ENCODE measurements around the gene CPNE5. TPM values are rescaled to one million over a fixed set of nuclear protein-coding genes. Genes with fewer than 3 reads are reported as not detected.

CPNE5 gene
- total and polyA plus RNA-seq, 9 of the 15 experiments (the other 6 are each of a cell fraction or from before 2014, with no cell fraction given), result 0.14 to 1.0 (median 0.46) TPM; not detected in 2

GRCh38 chr6:36840432-36841403 is 1.5 kb upstream of the CPNE5 start:
- peak overlapping the region; percentile 47; the same call in 1 of the 2 replicates for H2AFZ ChIP-seq (ENCODE audit: low read depth, low read length)
- ATAC-seq, result no peak
- TF ChIP-seq ZNF316 (IDR thresholded peaks at IDR 0.05), result no peak
- peak; percentile 95 for TF ChIP-seq ZBTB33 (CRISPR knock-in tag; IDR thresholded peaks at IDR 0.05)
- TF ChIP-seq ZC3H11A (IDR thresholded peaks at IDR 0.05; ENCODE audit: low read depth, low read length), result no peak
- TF ChIP-seq FOXA3 (CRISPR knock-in tag; conservative IDR thresholded peaks at IDR 0.05 in 1 of 2, IDR thresholded peaks at IDR 0.05 in 1 of 2), result 0 out of 4 replicates have a peak, but pooled peaks of 1 of the 2 experiments have one; percentile 13
- TF ChIP-seq CHD1 (IDR thresholded peaks at IDR 0.05; ENCODE audit: low read length), result peak; percentile 0
- TF ChIP-seq ZNF133 (CRISPR knock-in tag; IDR thresholded peaks at IDR 0.05), result no peak
- peak; percentile 78 for TF ChIP-seq PKNOX1 (IDR thresholded peaks at IDR 0.05)
- no peak for TF ChIP-seq NCOR1 (IDR thresholded peaks at IDR 0.05)
- no peak for TF ChIP-seq ZNF830 (CRISPR knock-in tag; IDR thresholded peaks at IDR 0.05)
- no peak for TF ChIP-seq BRCA1 (IDR thresholded peaks at IDR 0.05)
- no peak for TF ChIP-seq BRCA1 (CRISPR knock-in tag; IDR thresholded peaks at IDR 0.05)
- TF ChIP-seq HOXB6 (CRISPR knock-in tag; IDR thresholded peaks at IDR 0.05; ENCODE audit: borderline replicate concordance), result no peak
- no peak for TF ChIP-seq GATAD2A (IDR thresholded peaks at IDR 0.05)
- TF ChIP-seq ZC3H8 (IDR thresholded peaks at IDR 0.05), result no peak
- no peak for TF ChIP-seq KLF13 (tag; IDR thresholded peaks at IDR 0.05; ENCODE audit: borderline replicate concordance, low read depth)
- no peak for TF ChIP-seq MAFF (IDR thresholded peaks at IDR 0.05; ENCODE audit: low read length)
- TF ChIP-seq EGR1 (conservative IDR thresholded peaks at IDR 0.05), result 0 out of 2 replicates have a peak, but pooled peaks have one; percentile 1
- peak; percentile 44 for TF ChIP-seq MEIS2 (IDR thresholded peaks at IDR 0.05; ENCODE audit: partially characterized antibody)
- no peak for TF ChIP-seq NCOA1 (IDR thresholded peaks at IDR 0.05; ENCODE audit: low read depth)
- no peak for TF ChIP-seq JUN (IDR thresholded peaks at IDR 0.05; ENCODE audit: borderline replicate concordance, low read depth, low read length)
- no peak for TF ChIP-seq JUN (CRISPR knock-in tag; IDR thresholded peaks at IDR 0.05; ENCODE audit: borderline replicate concordance)

More at GRCh38 chr6:36840432-36841403, 1.5 kb upstream of the CPNE5 start:
- Histone ChIP-seq H3K9me1 (ENCODE audit: control insufficient read depth, insufficient read depth, low read length) (no peaks in the 10 kb centered on the region), H3K27ac (ENCODE audit: extremely low read depth, low read depth, low read length) (no peak overlapping the region), H4K20me1 (replicated peaks; ENCODE audit: control insufficient read depth, insufficient read depth, low read length) (no peaks in the 10 kb centered on the region), H3K4me1 (replicated peaks in 1 of 2; ENCODE audit: control insufficient read depth in 2 of 2, insufficient read depth in 2 of 2, low read length in 2 of 2) (peaks cover 20 to 37% of the 10 kb centered on the region in 2 experiments), H3K27me3 (ENCODE audit: control insufficient read depth in 2 of 2, insufficient read depth in 2 of 2, low read length in 2 of 2) (peaks cover 6 to 9% of the 10 kb centered on the region in 2 experiments; a peak in 3 of 5 replicates), H3K9me3 (replicated peaks; ENCODE audit: control insufficient read depth, insufficient read depth, low read depth, low read length) (no peaks in the 10 kb centered on the region), H3K79me2 (ENCODE audit: control insufficient read depth, insufficient read depth, low read length) (no peaks in the 10 kb centered on the region), H3K4me2 (ENCODE audit: insufficient read depth, low read length) (peak overlapping the region; percentile 47; the same call in 1 of the 2 replicates), H3K36me3 (ENCODE audit: control insufficient read depth, insufficient read depth, low read length) (no peaks in the 10 kb centered on the region), H3K9ac (ENCODE audit: insufficient read depth in 1 of 2, low read depth in 2 of 2, low read length in 2 of 2) (peak overlapping the region in 1 of 2 experiments; percentile 68; a peak in 2 of 4 replicates), H3K4me3 (no peak overlapping the region)
- peak; percentile 78 for FAIRE-seq
- 62% methylated on average over 43 of the region's 44 CpGs for WGBS (ENCODE audit: insufficient coverage, low coverage, missing lambda C conversion rate)
- in situ Hi-C loops (cut with MboI) (no loop called here), intact Hi-C loops (cut with micrococcal nuclease) (no loop called here)
- no TSS peak for BruUV-seq (replicated peaks)
- POLR2A ChIA-PET, result interaction anchor here (0.8 kb wide), 1 partner anchor 11 kb away, joined by 4 read pairs; no protein-coding TSS in a partner anchor
- CTCF ChIA-PET (ENCODE audit: low intra/inter-chr PET ratio), result interaction anchor here (0.9 kb wide), 1 partner anchor 74 kb away, joined by 3 read pairs; no protein-coding TSS in a partner anchor
- no peak for DNase-seq (ENCODE audit: extremely low read depth in 1 of 4, low spot score in 3 of 4)
